H1 (cell line): ENCODE results near the gene TVP23A. TPM values are rescaled to one million over a fixed set of nuclear protein-coding genes. Genes with fewer than 3 reads are reported as not detected.

ENCODE experiments used
- CTCF ChIA-PET: fragments of 300-600 bp; sonication (Branson Sonifier 250); formaldehyde crosslinking; loops from one replicate; lab custom pipeline; 2021; ENCODE audit not compliant: partially characterized antibody; lab: Charles Lee
- POLR2A ChIA-PET: fragments of 300-600 bp; sonication (Branson Sonifier 250); formaldehyde crosslinking; loops from one replicate; lab custom pipeline; 2021; ENCODE audit warnings: inconsistent platforms; ENCODE audit not compliant: partially characterized antibody; lab: Charles Lee
- DNase-seq, 2 experiments: peaks; one replicate each; pipeline versions ENCODE4 v3.0.0 to v3.0.0-alpha.2; 2010 to 2022; ENCODE audit warnings: low spot score in 2 of 2, low read depth in 1 of 2, mixed read lengths in 1 of 2
- FAIRE-seq: peaks from 2 replicates; lab custom pipeline; 2011; peaks lifted over from hg19 to GRCh38; lab: Jason Lieb, UNC
- H2AFZ ChIP-seq: 2 replicates; pipeline ENCODE4 v1.8.1; 2012; ENCODE audit warnings: low read length, inconsistent platforms
- H2AK5ac ChIP-seq: 2 replicates; pipeline ENCODE4 v1.6.1; 2013; ENCODE audit warnings: low read depth, low read length
- H2BK120ac ChIP-seq: replicated peaks from 2 replicates; pipeline ENCODE3; 2013; ENCODE audit warnings: low read depth, low read length, inconsistent platforms
- H2BK12ac ChIP-seq: 2 replicates; pipeline ENCODE4 v1.6.1; 2013; ENCODE audit warnings: low read depth, low read length
- H2BK15ac ChIP-seq: 2 replicates; pipeline ENCODE4 v1.6.1; 2013; ENCODE audit warnings: low read length
- H2BK20ac ChIP-seq: 2 replicates; pipeline ENCODE4 v1.6.1; 2013; ENCODE audit warnings: low read length
- H2BK5ac ChIP-seq: 2 replicates; pipeline ENCODE4 v1.6.1; 2013; ENCODE audit warnings: low read depth, low read length
- H3K14ac ChIP-seq: 2 replicates; pipeline ENCODE4 v1.6.1; 2013; ENCODE audit warnings: inconsistent platforms; ENCODE audit not compliant: insufficient read length
- H3K18ac ChIP-seq: 2 replicates; pipeline ENCODE4 v1.6.1; 2013; ENCODE audit warnings: low read length; ENCODE audit errors: extremely low read depth
- H3K23ac ChIP-seq: 2 replicates; pipeline ENCODE4 v1.6.1; 2013; ENCODE audit warnings: inconsistent platforms; ENCODE audit not compliant: insufficient read length
- H3K23me2 ChIP-seq: 2 replicates; pipeline ENCODE4 v1.6.1; 2013; ENCODE audit warnings: low read depth, low read length
- H3K27ac ChIP-seq: 2 replicates; pipeline ENCODE4 v1.6.1; 2011; ENCODE audit warnings: low read depth, low read length, inconsistent platforms
- H3K27me3 ChIP-seq, 4 experiments: replicated peaks in 1 of 4; 1 replicate in 1 of 4; 2 replicates in 3 of 4; pipeline versions ENCODE4 v1.6.1 to v1.8.1; 2011 to 2013; ENCODE audit warnings: low read length in 3 of 4, mild to moderate bottlenecking in 3 of 4, inconsistent platforms in 2 of 4, mixed read lengths in 2 of 4, moderate library complexity in 1 of 4; ENCODE audit not compliant: control insufficient read depth in 3 of 4, insufficient read depth in 3 of 4; ENCODE audit errors: extremely low read depth in 1 of 4
- H3K36me3 ChIP-seq, 4 experiments: 2 replicates each; pipeline versions ENCODE4 v1.6.1 to v1.8.1; 2011 to 2013; ENCODE audit warnings: mild to moderate bottlenecking in 4 of 4, low read length in 3 of 4, moderate library complexity in 2 of 4, control low read depth in 1 of 4, inconsistent platforms in 1 of 4; ENCODE audit not compliant: insufficient read depth in 4 of 4, control insufficient read depth in 2 of 4
- H3K4ac ChIP-seq: replicated peaks from 2 replicates; pipeline ENCODE3; 2013; ENCODE audit warnings: low read length, low read depth, mixed read lengths, inconsistent platforms; ENCODE audit not compliant: insufficient read length
- H3K4me1 ChIP-seq, 4 experiments: replicated peaks in 1 of 4; 1 replicate in 1 of 4; 2 replicates in 3 of 4; pipeline versions ENCODE4 v1.6.1 to v1.8.1; 2011 to 2013; ENCODE audit warnings: low read length in 3 of 4, inconsistent platforms in 2 of 4, mixed read lengths in 1 of 4; ENCODE audit not compliant: insufficient read depth in 4 of 4, control insufficient read depth in 3 of 4
- H3K4me2 ChIP-seq, 2 experiments: 2 replicates each; pipeline versions ENCODE4 v1.6.1 to v1.8.1; 2011 to 2013; ENCODE audit warnings: low read depth in 2 of 2, low read length in 2 of 2, control low read depth in 1 of 2, inconsistent platforms in 1 of 2, mild to moderate bottlenecking in 1 of 2; ENCODE audit not compliant: insufficient read depth in 1 of 2
- H3K4me3 ChIP-seq, 4 experiments: fragments of 200-600, 300-600 bp in 1 of 4; sonication (generic), shearing (Covaris generic), sonication (Bioruptor Twin) in 1 of 4; 2 replicates each; pipeline versions ENCODE4 v1.5.1 to v1.8.1; 2011 to 2016; ENCODE audit warnings: low read length in 4 of 4, low read depth in 3 of 4, control low read depth in 2 of 4, inconsistent platforms in 2 of 4, mild to moderate bottlenecking in 2 of 4, mixed read lengths in 1 of 4, moderate library complexity in 1 of 4; ENCODE audit not compliant: insufficient read depth in 2 of 4; ENCODE audit errors: extremely low read depth in 1 of 4
- H3K56ac ChIP-seq: replicated peaks from 2 replicates; pipeline ENCODE3; 2013; ENCODE audit warnings: low read depth, mild to moderate bottlenecking, mixed read lengths, low read length, inconsistent platforms; ENCODE audit not compliant: insufficient read length
- H3K79me1 ChIP-seq: 2 replicates; pipeline ENCODE4 v1.6.1; 2013; ENCODE audit warnings: low read depth, low read length, control low read depth
- H3K79me2 ChIP-seq, 2 experiments: 2 replicates each; pipeline versions ENCODE4 v1.6.1 to v1.8.1; 2012 to 2013; ENCODE audit warnings: low read length in 2 of 2, mild to moderate bottlenecking in 2 of 2, inconsistent platforms in 1 of 2; ENCODE audit not compliant: insufficient read depth in 2 of 2, control insufficient read depth in 1 of 2
- H3K9ac ChIP-seq, 4 experiments: replicated peaks in 1 of 4; 1 replicate in 1 of 4; 2 replicates in 3 of 4; pipeline versions ENCODE4 v1.6.1 to v1.8.1; 2011 to 2013; ENCODE audit warnings: low read depth in 3 of 4, low read length in 3 of 4, control low read depth in 2 of 4, mild to moderate bottlenecking in 2 of 4, moderate library complexity in 2 of 4, inconsistent platforms in 1 of 4; ENCODE audit errors: extremely low read depth in 1 of 4
- H3K9me3 ChIP-seq, 2 experiments: 2 replicates each; pipeline versions ENCODE4 v1.6.1 to v1.8.1; 2012 to 2013; ENCODE audit warnings: mild to moderate bottlenecking in 2 of 2, moderate library complexity in 2 of 2, control low read depth in 1 of 2, inconsistent platforms in 1 of 2, low read depth in 1 of 2, low read length in 1 of 2, mixed read lengths in 1 of 2; ENCODE audit not compliant: insufficient read depth in 2 of 2
- H4K20me1 ChIP-seq, 2 experiments: replicated peaks in 1 of 2; 2 replicates each; pipeline versions ENCODE3 to v1.8.1; 2011 to 2013; ENCODE audit warnings: inconsistent platforms in 2 of 2, low read length in 2 of 2, mild to moderate bottlenecking in 1 of 2; ENCODE audit not compliant: insufficient read depth in 2 of 2, control insufficient read depth in 1 of 2
- H4K5ac ChIP-seq: 2 replicates; pipeline ENCODE4 v1.6.1; 2013; ENCODE audit warnings: low read length, low read depth, mixed read lengths, inconsistent platforms; ENCODE audit not compliant: insufficient read length
- H4K8ac ChIP-seq: 2 replicates; pipeline ENCODE4 v1.8.0; 2013; ENCODE audit warnings: mild to moderate bottlenecking, moderate library complexity, low read length, inconsistent platforms; ENCODE audit not compliant: insufficient read depth; ENCODE audit errors: extremely low read depth
- H4K91ac ChIP-seq: replicated peaks from 2 replicates; pipeline ENCODE3; 2013; ENCODE audit warnings: low read length, mixed read lengths, inconsistent platforms; ENCODE audit not compliant: insufficient read length
- CREB1 ChIP-seq: IDR thresholded peaks from 2 replicates; pipeline ENCODE4 v1.6.1; 2012; ENCODE audit warnings: inconsistent platforms
- GABPA ChIP-seq: IDR thresholded peaks from 2 replicates; pipeline ENCODE4 v1.6.1; 2011; ENCODE audit warnings: mild to moderate bottlenecking, low read length, moderate library complexity, borderline replicate concordance; ENCODE audit not compliant: insufficient read depth
- HDAC6 ChIP-seq: IDR thresholded peaks from one replicate; pipeline ENCODE4 v1.7.1; 2012; ENCODE audit warnings: low read depth, mild to moderate bottlenecking, inconsistent platforms, low read length, moderate library complexity
- KDM1A ChIP-seq: fragments of 200-600, 300-600 bp; sonication (generic); IDR thresholded peaks from 2 replicates; pipeline ENCODE4 v1.7.1; 2016; ENCODE audit warnings: mild to moderate bottlenecking, low read length, borderline replicate concordance
- KDM4A ChIP-seq: IDR thresholded peaks from one replicate; pipeline ENCODE4 v1.7.1; 2012; ENCODE audit warnings: low read depth, mild to moderate bottlenecking, moderate library complexity, low read length, inconsistent platforms; ENCODE audit not compliant: severe bottlenecking
- MAFK ChIP-seq: IDR thresholded peaks from 2 replicates; pipeline ENCODE4 v1.6.1; 2012; ENCODE audit warnings: low read depth, mild to moderate bottlenecking, improper control_type of control experiment, low read length
- RBBP5 ChIP-seq: IDR thresholded peaks from 2 replicates; pipeline ENCODE4 v1.7.1; 2012; ENCODE audit warnings: low read depth, mild to moderate bottlenecking, inconsistent platforms, low read length, moderate library complexity, borderline replicate concordance
- SAP30 ChIP-seq: fragments of 300-600 bp; sonication (generic); IDR thresholded peaks from 2 replicates; pipeline ENCODE4 v1.7.1; 2012; ENCODE audit warnings: low read length, moderate library complexity, mild to moderate bottlenecking, inconsistent platforms; ENCODE audit not compliant: insufficient read depth, insufficient replicate concordance
- WGBS, 2 experiments: shearing (Covaris generic) in 1 of 2; methylation state at CpG; one replicate each; pipeline versions ENCODE4 v1.1.6 to v1.1.7; 2013 to 2015; ENCODE audit warnings: low lambda C conversion rate in 2 of 2, mixed read lengths in 2 of 2, inconsistent platforms in 1 of 2, low coverage in 1 of 2, missing lambda C conversion rate in 1 of 2; ENCODE audit not compliant: insufficient replicate concordance in 2 of 2, insufficient coverage in 1 of 2, insufficient read length in 1 of 2; ENCODE audit errors: extremely low coverage in 1 of 2, missing lambda C conversion rate in 1 of 2; 5-methylcytosine and 5-hydroxymethylcytosine counted together
- polyA plus RNA-seq, 7 experiments: library from polyadenylated mRNA; depleted of rRNA in 3 of 7; stranded (reverse) in 5 of 7; unstranded in 2 of 7; fragments of >200 nt in 5 of 7; fragments of 200-250 nt in 2 of 7; gene quantifications; 1 replicate in 5 of 7; 2 replicates in 1 of 7; 4 replicates in 1 of 7; pipeline versions ENCODE4 v1.2.1 to v1.2.3, GENCODE V29; 2011 to 2013; ENCODE audit warnings: missing spikeins in 2 of 7, mixed read lengths in 2 of 7
- total RNA-seq: library from RNA; stranded (reverse); fragmentation: NEBNext Ultra II Directional; extraction: Animal tissue kit (Norgen Biotek cat#: 25700); gene quantifications from 2 replicates; pipeline ENCODE4 v1.2.1, GENCODE V29; 2021

TVP23A gene
- total and polyA plus RNA-seq, 2 of the 8 experiments (the other 6 are each of a cell fraction or from before 2014, with no cell fraction given), result 2.2 to 3.1 TPM

GRCh38 chr16:10777356-10777755, 41.2 kb downstream of the TVP23A start:
- Histone ChIP-seq H3K79me2 (no peaks in the 10 kb centered on the region), H2BK120ac (no peak overlapping the region), H3K9me3 (peaks cover 0 to 2% of the 10 kb centered on the region in 2 experiments; a peak in 2 of 4 replicates), H3K4me2 (no peak overlapping the region), H3K18ac (no peak overlapping the region), H3K4me3 (no peak overlapping the region), H3K23ac (no peak overlapping the region), H2BK20ac (no peak overlapping the region), H2AK5ac (no peak overlapping the region), H3K36me3 (no peaks in the 10 kb centered on the region), H4K20me1 (peaks cover 0 to 2% of the 10 kb centered on the region in 2 experiments), H2BK15ac (no peak overlapping the region), H2BK5ac (no peak overlapping the region), H3K27ac (no peak overlapping the region), H4K8ac (no peak overlapping the region), H3K27me3 (no peaks in the 10 kb centered on the region), H4K91ac (no peak overlapping the region), H3K23me2 (no peaks in the 10 kb centered on the region), H3K9ac (no peak overlapping the region), H3K4ac (no peak overlapping the region), H3K56ac (no peak overlapping the region), H4K5ac (no peak overlapping the region), H2AFZ (no peak overlapping the region), H3K4me1 (no peaks in the 10 kb centered on the region), H2BK12ac (no peak overlapping the region), H3K79me1 (no peaks in the 10 kb centered on the region), H3K14ac (no peak overlapping the region)
- CTCF ChIA-PET, result interaction anchor here (0.5 kb wide), 1 partner anchor 109 kb away, joined by 4 read pairs; no protein-coding TSS in a partner anchor
- DNase-seq (no peak), FAIRE-seq (no peak)
- POLR2A ChIA-PET, result no interaction called here
- 91% methylated on average over 12 of the region's 12 CpGs; no CpG with 5 or more reads in 1 of the 2 experiments for WGBS, 2 experiments
- TF ChIP-seq CREB1 (no peak), KDM4A (no peak), KDM1A (no peak), MAFK (no peak), HDAC6 (no peak), GABPA (no peak), RBBP5 (no peak), SAP30 (no peak)
